NCI-H1417 treated with DMSO at 0.1 percent for 48 hours (cell line): ENCODE measurements around the gene GNAS.
"Not testable (repeated sequence)": the region's sequence is repeated elsewhere in the genome, so short reads cannot be mapped to it uniquely, and the experiment has no call there.

ENCODE experiments used
- DNase-seq: peaks from one replicate; lab custom pipeline; 2025; lab: John Stamatoyannopoulos, UW

Gene GNAS

DNA sequence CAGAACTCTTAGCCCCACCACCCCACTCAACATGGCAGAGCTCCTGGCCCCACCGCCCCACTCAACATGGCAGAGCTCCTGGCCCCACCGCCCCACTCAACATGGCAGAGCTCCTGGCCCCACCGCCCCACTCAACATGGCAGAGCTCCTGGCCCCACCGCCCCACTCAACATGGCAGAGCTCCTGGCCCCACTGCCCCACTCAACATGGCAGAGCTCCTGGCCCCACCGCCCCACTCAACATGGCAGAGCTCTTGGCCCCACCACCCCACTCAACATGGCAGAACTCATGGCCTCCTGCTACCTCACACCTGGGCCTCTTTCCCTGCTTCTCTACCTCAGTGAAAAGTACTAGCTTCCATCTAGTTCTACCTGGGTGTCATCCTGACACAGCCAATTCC lies 23.7 kb upstream of the GNAS start:
- not testable (repeated sequence) for DNase-seq

DNA sequence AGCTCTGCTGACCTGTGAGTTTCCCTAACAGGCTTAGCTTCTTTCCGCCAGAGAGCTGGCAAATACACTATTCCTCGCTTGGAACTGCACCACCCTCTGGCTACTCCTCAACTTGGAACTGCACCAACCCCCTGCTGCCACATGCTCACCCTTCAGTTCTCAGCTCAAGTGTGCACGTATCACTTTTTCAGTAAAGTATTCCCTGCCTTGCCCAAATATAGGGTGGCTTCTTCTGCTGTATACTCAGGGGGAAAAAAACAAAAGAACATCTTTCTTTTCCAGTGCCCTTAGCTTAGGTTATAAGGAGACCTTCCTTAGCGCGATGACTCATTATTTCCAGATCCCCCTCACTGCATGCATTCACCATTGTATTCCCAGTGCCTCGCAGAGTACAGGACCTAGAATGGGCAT lies 23.0 kb upstream of the GNAS start:
- no peak for DNase-seq

DNA sequence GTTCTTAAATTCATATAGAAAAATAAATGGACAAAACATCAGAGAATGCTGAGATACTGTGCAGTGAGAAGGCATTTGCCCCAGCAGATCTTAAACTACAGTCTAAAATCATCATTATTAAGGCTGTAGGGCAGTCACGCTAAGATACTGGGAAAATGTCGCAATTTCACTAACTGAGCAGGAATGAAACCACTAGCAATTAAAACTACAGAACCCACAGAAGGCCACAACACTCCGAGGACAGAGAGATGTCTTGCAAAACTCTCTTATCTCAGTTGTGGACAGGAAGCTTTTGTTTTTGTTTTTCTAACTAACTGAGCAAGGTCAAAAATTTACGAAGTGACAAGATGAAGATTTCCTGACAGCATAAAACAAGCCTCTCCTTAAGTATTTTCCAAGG lies 20.1 kb upstream of the GNAS start:
- no peak for DNase-seq

DNA sequence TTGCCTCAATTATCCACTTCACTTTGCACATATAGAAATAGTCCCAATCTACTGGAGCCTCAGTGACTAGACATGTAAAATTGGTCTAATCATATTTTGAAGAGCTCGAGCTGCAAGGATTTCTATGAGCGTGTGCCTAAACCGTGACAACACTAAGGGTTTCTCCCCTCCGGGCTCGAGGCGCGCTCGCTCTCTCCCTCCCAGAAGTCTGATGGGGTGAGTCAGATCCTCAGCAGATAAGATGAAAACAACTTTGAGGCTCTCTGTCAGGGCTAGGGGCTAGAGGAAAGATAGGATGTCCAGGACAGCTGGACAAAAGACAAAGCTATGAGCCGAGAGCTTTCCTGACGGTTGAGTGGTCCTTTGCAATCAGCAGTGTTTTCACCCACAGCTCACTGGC lies 18.6 kb upstream of the GNAS start:
- DNase-seq, result peak; percentile 75

DNA sequence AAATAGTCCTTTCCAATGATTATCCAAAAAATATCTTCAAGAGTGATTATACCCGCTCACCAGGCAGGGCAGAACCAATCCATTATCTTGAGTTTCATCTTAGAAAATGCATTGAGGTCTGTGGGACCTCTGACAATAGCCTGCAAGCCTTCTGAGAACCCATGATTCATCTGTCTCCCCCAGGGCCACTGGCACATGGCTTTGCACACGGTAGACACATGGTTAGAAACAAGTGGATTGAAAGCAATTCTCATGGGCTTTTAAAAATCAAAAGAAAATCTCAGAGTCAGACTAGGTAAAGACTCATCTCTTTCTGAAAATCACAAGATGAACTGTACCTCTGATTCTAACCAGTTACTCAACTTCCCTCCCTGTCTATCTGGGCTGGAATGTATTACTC lies 17.3 kb upstream of the GNAS start:
- DNase-seq, result no peak

DNA sequence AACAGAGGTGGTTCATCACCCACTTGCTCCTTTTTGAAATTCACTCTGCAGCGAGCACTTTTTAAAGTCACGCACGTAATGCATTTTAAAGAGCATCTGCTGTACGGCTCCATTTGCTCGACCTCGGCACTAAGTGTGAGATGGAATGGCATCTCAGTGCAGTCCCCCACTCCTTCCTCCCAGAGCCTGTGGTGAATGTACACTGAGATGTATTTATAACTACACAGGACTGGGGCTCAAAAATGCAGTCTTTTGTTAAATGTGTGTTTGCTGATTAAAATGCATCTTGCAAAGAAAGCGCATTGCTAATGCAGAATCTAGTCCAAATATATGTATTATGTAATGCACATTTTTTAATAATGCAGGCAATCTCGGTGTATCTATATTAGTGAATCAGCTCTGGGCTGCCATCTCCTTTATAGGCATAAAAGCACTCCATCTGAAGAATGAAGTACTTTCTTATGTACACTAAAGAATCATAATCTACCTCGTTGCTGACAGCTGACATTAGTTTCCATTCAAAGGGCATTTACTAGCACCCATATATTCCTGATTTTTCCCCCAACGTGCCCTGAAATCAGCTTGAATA lies 15.8 kb upstream of the GNAS start:
- DNase-seq, result no peak

DNA sequence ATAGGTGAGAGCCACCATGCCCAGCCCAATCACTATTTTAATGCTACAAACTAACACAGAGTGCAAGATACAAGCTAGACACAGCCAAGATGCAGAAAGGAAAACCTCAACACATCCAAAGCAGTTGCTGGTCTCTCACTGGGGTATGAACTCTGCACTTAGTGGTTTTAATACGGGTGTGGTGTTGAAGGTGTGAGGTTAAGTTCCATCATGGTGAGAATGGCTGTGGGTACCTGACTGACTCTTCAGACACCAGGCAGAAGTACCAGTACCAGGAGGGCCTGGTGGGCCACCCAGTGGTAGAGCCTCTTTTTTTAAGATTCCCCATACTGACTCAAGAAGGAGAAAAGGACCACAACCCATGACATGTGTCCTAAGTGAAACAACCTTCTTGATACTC lies 14.8 kb upstream of the GNAS start:
- DNase-seq, result no peak

DNA sequence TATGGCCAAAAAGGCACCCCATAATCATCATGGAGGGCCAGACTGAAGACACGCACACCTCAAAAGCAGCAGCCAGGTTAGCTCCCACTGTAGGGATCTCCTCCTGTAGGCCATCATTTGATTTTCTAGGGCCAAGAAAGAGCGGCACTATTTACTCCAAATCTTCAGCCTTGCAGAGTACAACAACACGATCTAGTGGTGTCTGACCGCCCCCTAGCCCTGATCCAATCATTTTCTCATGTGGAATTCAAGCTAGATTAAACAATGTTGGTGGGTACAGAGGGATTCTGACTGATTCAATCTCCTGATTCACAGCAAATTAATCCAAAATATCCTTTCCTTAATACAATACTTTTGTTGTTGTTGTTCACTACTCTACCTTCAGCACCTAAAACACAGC lies 14.3 kb upstream of the GNAS start:
- DNase-seq, result no peak

DNA sequence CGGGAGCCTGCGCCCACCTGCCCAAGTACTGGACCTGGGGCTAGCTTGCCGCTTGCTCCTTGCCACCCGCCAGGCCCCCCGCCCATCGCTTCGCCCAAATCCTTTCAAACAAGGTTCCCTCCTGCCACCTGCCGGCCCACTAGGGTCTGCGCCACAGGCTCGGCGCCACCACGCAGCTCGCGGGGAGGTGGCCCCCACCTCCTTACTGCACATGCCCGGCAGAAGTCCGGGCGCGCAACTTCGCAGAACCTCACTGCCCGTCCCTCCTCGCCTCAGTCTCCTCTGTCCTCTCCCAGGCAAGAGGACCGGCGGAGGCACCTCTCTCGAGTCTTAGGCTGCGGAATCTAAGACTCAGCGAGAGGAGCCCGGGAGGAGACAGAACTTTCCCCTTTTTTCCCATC lies 13.0 kb upstream of the GNAS start:
- DNase-seq, result peak; percentile 13

DNA sequence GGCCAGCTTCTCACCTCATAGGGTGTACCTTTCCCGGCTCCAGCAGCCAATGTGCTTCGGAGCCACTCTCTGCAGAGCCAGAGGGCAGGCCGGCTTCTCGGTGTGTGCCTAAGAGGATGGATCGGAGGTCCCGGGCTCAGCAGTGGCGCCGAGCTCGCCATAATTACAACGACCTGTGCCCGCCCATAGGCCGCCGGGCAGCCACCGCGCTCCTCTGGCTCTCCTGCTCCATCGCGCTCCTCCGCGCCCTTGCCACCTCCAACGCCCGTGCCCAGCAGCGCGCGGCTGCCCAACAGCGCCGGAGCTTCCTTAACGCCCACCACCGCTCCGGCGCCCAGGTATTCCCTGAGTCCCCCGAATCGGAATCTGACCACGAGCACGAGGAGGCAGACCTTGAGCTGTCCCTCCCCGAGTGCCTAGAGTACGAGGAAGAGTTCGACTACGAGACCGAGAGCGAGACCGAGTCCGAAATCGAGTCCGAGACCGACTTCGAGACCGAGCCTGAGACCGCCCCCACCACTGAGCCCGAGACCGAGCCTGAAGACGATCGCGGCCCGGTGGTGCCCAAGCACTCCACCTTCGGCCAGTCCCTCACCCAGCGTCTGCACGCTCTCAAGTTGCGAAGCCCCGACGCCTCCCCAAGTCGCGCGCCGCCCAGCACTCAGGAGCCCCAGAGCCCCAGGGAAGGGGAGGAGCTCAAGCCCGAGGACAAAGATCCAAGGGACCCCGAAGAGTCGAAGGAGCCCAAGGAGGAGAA lies 12.3 kb upstream of the GNAS start:
- DNase-seq, result no peak

DNA sequence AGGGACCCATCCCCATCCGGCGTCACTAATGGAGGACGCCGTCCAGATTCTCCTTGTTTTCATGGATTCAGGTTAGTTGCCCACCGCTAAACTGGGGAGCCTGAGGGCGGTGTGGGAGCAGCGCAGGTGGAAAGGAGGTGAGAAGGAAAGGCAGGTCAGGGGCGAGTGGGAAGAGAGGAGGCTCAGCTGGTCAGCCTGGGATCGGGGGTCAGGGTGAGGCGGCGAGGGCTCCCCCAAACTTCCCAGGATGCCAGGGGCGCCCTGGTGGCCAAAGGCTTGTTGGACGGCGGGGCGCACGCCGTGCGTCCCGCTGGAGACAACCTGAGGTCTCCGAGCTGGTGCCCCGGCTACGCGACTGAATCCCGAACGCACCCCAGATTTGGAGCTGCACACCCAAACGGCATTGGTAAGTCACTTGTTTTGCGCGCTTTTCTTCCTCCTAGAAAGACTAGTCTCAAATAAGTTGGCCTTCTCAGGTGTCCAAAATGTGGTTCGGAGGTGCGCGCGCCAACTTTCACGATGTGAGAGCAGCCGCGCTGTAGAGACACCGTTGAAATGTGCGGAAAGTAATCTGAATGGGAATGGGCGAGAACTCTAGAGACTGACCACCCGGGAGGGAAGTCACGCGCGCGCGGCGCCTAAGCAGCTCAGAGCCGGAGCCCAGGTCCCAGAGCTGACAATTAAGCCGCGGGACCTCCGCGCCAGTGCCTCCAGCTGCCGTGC lies 11.5 kb upstream of the GNAS start:
- no peak for DNase-seq

DNA sequence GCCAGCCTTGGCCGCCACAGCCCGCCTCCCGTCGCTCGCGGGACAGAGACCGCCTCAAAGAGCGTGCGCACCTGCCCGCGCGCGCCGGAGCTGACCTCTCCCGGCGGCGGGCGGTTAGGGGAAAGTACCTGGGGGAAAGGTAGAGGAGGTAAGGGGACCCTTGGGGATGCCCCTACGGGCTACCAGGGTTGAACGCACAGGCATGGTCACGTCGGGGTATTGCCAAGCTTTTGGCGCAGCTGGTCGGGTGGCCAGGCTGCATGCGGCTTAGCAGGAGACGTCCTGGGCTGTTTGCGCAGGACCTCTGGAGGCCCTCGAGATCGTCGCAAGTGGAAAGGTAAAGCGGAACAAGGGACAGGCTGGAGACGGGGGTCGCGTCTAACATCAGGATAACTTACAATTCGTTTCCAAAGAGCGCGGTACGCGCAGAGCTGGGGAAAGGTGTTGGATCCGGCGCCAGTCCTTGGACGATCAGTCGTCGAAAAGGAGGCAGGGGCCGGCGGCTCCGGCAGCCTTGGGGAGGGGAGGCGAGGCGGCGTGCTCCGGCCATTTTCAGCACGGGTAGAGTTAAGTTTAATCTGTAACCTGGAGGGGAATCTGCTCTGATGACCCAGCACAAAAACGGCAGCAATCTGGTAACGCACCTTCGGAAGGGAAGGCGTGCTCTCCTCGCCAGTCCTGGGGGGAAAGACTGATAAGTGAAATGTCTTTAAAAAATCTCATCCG lies 10.8 kb upstream of the GNAS start:
- DNase-seq, result no peak

DNA sequence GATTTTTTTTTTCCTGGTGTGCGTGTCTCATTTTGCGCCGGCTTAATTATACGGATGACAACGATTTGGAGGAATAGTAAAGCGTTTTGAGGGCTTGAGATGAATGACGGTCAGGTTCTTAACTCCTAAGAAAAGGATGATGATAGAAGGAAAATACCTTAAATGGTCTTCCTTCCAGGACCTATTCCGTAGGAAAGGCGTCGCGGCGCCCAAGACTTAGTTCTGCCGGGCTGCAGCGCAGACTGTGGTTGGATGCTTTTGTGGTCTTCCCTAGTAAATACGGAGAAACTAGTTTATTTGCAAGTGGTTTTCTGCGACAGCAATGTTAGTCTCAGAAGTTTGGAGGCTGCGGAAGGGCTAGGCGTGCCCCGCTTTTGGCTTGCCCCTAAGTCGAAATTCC lies 10.2 kb upstream of the GNAS start:
- no peak for DNase-seq

DNA sequence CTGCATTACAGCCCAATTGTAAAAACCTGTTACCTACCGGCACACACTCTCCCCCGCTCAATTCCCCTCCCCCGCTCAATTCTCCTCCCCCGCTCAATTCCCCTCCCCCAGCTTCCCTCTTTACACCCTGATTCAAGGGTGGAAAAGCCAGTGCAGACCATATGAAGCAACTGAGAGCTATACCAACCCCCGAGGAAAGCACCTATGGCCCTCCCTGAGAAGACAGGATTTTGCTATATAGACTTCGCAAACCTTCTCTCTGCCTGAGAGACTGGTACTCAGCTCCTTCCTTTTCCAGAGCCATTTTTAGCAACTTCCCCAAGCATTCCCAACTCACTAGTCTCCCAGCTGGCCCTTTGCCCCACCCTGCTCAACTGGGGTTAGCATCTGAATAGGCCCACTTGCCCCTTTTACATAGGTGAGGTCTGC lies 9.4 kb upstream of the GNAS start:
- DNase-seq, result no peak

DNA sequence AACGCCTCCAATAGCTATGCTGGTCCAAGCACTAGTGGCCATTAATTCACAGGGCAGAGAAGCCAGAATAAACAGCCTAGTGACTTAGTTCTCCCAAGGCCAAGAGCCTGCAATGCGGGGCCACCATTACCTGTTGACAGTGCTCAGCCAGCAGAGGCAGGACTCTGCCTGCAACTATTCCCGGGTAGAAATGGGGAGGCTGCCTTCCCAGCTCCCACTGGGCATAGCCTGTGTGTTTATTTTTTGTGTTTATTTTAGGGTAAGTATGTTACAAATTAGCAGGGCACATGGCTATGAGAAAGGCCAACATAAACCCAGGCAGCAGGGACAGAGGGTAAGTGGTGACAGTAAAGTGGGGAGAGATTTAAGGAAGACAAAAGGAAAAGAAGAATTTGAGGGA lies 6.8 kb upstream of the GNAS start:
- no peak for DNase-seq

DNA sequence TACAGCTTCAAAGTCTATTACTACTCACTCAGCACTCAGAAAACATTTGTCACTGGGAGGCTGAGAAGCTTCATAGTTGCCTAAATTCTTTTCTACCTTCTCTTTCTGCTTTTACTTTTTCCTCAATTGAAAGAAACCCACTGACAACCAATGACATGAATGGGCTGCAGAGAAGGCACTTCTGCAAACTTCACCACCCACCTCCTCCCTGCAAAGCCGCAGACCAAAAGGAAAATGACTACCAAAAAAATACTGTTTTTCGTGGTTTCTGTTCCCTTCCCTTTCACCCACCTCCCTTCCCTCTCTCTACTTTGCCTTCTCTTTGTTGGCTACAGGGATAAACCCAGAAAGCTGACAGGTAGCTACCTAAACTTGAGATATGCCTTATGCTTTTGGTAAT lies 5.1 kb upstream of the GNAS start:
- DNase-seq, result no peak

DNA sequence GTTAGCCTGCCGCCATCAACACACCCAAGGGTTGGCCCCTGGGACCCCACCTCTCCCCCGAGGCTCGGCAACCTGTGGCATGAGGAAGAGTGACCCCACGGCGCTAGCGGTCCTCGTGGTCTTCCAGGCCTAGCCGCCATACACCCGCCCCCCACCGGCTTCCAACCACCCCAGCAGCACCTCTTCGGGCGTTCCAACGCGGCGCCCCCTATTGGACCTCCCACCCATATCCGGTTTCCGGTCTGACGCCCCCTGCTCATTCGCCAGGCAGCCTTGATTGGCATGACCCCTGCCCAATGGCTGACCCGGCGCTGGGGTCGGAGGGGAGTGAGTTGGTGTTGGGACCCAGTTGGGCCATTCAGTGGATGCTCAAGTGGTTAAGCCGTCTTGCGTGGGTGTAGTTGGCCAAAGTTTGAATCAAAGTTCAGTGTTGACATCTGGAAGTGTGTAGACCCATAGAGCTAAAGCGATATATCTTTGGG lies 1.8 kb upstream of the GNAS start, which contains the start of gene GNAS-AS1:
GNAS-AS1 (minus strand) TSS at position 210 of the 482 bp plus-strand sequence.
- DNase-seq, result no peak

DNA sequence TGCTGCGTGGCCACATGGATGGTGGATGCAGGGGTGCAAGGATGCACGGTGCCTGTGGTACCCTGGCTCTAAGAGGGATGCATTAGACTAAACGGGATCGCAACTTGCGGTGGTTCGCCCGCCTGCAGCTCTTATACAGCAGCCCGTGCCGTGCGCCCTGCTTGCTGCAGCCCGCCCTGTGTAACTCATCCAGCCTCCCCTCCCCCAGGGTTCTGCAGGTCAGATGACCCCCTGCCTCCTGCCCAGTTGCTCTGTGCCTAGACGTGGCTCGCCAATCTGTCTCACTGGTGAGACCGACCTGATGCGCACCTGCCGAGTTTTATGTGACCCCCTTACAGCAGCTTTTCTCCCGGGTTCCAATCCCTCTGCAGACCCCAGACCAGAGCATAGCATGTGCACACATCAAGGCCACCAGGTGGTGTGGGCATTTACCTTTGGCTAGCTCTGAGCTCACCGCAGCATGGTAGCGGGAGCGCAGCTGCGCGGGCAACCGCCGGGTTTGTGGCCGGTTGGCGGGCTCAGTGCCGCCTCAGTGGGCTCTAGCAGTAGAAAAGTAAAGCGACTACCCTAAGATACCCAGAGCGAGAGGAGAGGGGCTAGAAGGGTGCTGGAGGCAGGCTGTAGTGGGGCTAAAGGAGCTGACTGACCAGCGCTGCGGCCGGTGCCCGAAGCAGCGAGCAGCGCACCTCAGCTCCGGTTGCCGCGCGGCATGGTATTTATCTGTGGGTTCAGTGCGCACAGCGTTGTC lies 1.1 kb upstream of the GNAS start:
- no peak for DNase-seq

DNA sequence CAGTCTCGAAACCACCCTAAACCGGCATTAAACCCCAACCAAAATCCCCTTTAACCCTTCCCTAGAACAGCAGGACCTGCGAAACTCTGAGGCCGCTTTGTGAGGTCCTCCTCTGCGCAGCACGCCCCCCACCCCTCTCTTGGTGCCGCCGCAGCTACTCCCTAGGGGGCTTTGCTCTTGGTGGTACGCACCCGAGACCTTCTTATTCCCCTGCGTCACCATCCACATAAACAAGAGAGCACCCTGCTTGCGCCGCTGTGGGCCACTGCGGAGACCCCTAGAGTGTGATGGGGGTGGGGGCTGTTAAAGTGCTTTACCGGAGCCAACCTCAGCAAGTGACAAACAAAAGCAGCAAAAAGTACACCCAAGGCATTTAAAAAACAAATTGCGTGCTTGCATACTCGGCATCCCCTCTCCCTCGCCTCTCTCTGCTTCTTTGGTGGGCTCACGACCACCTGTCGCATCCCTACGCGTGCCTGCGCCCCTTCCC lies 502 bp upstream of the GNAS start:
- DNase-seq, result no peak

DNA sequence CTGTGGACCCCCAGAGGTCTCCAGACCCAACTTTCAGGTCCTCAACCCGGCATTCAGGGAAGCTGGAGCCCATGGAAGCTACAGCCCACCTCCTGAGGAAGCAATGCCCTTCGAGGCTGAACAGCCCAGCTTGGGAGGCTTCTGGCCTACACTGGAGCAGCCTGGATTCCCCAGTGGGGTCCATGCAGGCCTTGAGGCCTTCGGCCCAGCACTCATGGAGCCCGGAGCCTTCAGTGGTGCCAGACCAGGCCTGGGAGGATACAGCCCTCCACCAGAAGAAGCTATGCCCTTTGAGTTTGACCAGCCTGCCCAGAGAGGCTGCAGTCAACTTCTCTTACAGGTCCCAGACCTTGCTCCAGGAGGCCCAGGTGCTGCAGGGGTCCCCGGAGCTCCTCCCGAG lies 950 bp downstream of the GNAS start:
- DNase-seq, result no peak

DNA sequence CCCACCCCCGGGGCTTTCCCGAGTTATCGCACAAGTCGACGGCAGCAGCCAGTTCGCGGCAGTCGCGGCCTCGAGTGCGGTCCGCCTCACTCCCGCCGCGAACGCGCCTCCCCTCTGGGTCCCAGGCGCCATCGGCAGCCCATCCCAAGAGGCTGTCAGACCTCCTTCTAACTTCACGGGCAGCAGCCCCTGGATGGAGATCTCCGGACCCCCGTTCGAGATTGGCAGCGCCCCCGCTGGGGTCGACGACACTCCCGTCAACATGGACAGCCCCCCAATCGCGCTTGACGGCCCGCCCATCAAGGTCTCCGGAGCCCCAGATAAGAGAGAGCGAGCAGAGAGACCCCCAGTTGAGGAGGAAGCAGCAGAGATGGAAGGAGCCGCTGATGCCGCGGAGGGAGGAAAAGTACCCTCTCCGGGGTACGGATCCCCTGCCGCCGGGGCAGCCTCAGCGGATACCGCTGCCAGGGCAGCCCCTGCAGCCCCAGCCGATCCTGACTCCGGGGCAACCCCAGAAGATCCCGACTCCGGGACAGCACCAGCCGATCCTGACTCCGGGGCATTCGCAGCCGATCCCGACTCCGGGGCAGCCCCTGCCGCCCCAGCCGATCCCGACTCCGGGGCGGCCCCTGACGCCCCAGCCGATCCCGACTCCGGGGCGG lies 1.6 kb downstream of the GNAS start:
- no peak for DNase-seq
